ENCODE measurements around the gene USF2. TPM values are rescaled to one million over a fixed set of nuclear protein-coding genes. Genes with fewer than 3 reads are reported as not detected.

The USF2 gene
- total and polyA plus RNA-seq, 10 of the 15 experiments (the other 5 are each of a cell fraction or from before 2014, with no cell fraction given) = 0.56 to 157 (median 65.5) TPM

- TF ChIP-seq ATF2 (IDR thresholded peaks at IDR 0.05; ENCODE audit: low read length) (peak; percentile 14; the same call in 1 of the 2 replicates), IKZF2 (IDR thresholded peaks at IDR 0.05) (peak; percentile 60 to 62; a peak in 2 of 4 replicates), MTA2 (IDR thresholded peaks at IDR 0.05; ENCODE audit: low read depth) (peak; percentile 57; the same call in 1 of the 2 replicates), TAF1 (IDR thresholded peaks at IDR 0.05; ENCODE audit: borderline replicate concordance, low read depth, low read length) (peak; percentile 88), YBX1 (IDR thresholded peaks at IDR 0.05) (no peak), SIX5 (IDR thresholded peaks at IDR 0.05; ENCODE audit: low read depth, low read length, severe bottlenecking) (no peak), IKZF1 (conservative IDR thresholded peaks at IDR 0.05) (peak; percentile 58; the same call in 1 of the 2 replicates), CREB1 (IDR thresholded peaks at IDR 0.05; ENCODE audit: low read depth) (0 out of 2 replicates have a peak, but pooled peaks have one; percentile 31), JUNB (IDR thresholded peaks at IDR 0.05) (0 out of 2 replicates have a peak, but pooled peaks have one; percentile 33), JUND (IDR thresholded peaks at IDR 0.05; ENCODE audit: low read depth, low read length) (peak; percentile 39; the same call in 1 of the 2 replicates), POU2F2 (IDR thresholded peaks at IDR 0.05; ENCODE audit: borderline replicate concordance, low read depth, low read length) (peak; percentile 75; the same call in 1 of the 3 replicates), RELB (IDR thresholded peaks at IDR 0.05; ENCODE audit: low read depth) (peak; percentile 75), E4F1 (IDR thresholded peaks at IDR 0.05; ENCODE audit: borderline replicate concordance, partially characterized antibody) (no peak), SMAD5 (IDR thresholded peaks at IDR 0.05; ENCODE audit: low read depth) (peak; percentile 96), SUPT20H (IDR thresholded peaks at IDR 0.05; ENCODE audit: borderline replicate concordance, control insufficient read depth, low read depth, low read length) (no peak), PML (IDR thresholded peaks at IDR 0.05; ENCODE audit: low read length) (peak; percentile 98), CEBPB (IDR thresholded peaks at IDR 0.05; ENCODE audit: borderline replicate concordance in 1 of 2, low read depth in 2 of 2, low read length in 2 of 2) (no peak)
- TF ChIP-seq, protein P1, sequence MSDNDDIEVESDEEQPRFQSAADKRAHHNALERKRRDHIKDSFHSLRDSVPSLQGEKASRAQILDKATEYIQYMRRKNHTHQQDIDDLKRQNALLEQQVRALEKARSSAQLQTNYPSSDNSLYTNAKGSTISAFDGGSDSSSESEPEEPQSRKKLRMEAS (IDR thresholded peaks at IDR 0.05; ENCODE audit: low read depth, low read length) = no peak
- TF ChIP-seq, protein P2, sequence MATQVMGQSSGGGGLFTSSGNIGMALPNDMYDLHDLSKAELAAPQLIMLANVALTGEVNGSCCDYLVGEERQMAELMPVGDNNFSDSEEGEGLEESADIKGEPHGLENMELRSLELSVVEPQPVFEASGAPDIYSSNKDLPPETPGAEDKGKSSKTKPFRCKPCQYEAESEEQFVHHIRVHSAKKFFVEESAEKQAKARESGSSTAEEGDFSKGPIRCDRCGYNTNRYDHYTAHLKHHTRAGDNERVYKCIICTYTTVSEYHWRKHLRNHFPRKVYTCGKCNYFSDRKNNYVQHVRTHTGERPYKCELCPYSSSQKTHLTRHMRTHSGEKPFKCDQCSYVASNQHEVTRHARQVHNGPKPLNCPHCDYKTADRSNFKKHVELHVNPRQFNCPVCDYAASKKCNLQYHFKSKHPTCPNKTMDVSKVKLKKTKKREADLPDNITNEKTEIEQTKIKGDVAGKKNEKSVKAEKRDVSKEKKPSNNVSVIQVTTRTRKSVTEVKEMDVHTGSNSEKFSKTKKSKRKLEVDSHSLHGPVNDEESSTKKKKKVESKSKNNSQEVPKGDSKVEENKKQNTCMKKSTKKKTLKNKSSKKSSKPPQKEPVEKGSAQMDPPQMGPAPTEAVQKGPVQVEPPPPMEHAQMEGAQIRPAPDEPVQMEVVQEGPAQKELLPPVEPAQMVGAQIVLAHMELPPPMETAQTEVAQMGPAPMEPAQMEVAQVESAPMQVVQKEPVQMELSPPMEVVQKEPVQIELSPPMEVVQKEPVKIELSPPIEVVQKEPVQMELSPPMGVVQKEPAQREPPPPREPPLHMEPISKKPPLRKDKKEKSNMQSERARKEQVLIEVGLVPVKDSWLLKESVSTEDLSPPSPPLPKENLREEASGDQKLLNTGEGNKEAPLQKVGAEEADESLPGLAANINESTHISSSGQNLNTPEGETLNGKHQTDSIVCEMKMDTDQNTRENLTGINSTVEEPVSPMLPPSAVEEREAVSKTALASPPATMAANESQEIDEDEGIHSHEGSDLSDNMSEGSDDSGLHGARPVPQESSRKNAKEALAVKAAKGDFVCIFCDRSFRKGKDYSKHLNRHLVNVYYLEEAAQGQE (IDR thresholded peaks at IDR 0.05; ENCODE audit: low read depth, low read length) = 0 out of 2 replicates have a peak, but pooled peaks have one; percentile 28
Measured at GRCh38 chr19:35328851-35329285, 60.1 kb downstream of the USF2 start, which contains the start of gene CD22 (continued).
